PC-9 (cell line): ENCODE measurements around the gene ARHGEF40. TPM values are rescaled to one million over a fixed set of nuclear protein-coding genes. Genes with fewer than 3 reads are reported as not detected.

Experiments
- BruUV-seq: library from RNA; stranded (reverse); fragments of 400-500 nt; replicated peaks from 2 replicates; lab custom pipeline; 2021; lab: Mats Ljungman, UMichigan
- CTCF ChIA-PET: fragments of 300-600 bp; sonication (Branson Sonifier 250); formaldehyde crosslinking; loops from one replicate; lab custom pipeline; 2022; ENCODE audit warnings: antibody characterized with exemption; lab: Charles Lee
- POLR2A ChIA-PET: fragments of 300-600 bp; sonication (Branson Sonifier 250); formaldehyde crosslinking; loops from one replicate; lab custom pipeline; 2022; ENCODE audit warnings: antibody characterized with exemption; ENCODE audit not compliant: unreplicated experiment; lab: Charles Lee
- DNase-seq, 2 experiments: peaks; one replicate each; pipeline versions ENCODE4 v3.0.0 to v3.0.0-alpha.2; 2015 to 2022; ENCODE audit warnings: mixed read lengths in 1 of 2
- H2AFZ ChIP-seq: fragments of 200-600 bp; sonication (generic); 2 replicates; pipeline ENCODE4 v1.8.1; 2017; ENCODE audit warnings: antibody characterized with exemption
- H3F3A ChIP-seq: fragments of 200-600 bp; sonication (generic); 2 replicates; pipeline ENCODE4 v1.8.1; 2017; ENCODE audit warnings: antibody characterized with exemption, mild to moderate bottlenecking, low read depth; ENCODE audit not compliant: insufficient read depth
- H3K27ac ChIP-seq: fragments of 200-600 bp; sonication (generic); 2 replicates; pipeline ENCODE4 v1.6.1; 2016; ENCODE audit warnings: mixed run types
- H3K27me3 ChIP-seq: fragments of 200-600 bp; sonication (generic); 2 replicates; pipeline ENCODE4 v1.6.1; 2016; ENCODE audit warnings: low read depth, mixed run types; ENCODE audit not compliant: insufficient read depth
- H3K36me3 ChIP-seq: fragments of 200-600 bp; sonication (generic); 2 replicates; pipeline ENCODE4 v1.6.1; 2016; ENCODE audit warnings: low read depth, mixed run types
- H3K4me1 ChIP-seq: fragments of 200-600 bp; sonication (generic); replicated peaks from 2 replicates; pipeline ENCODE4 v1.6.1; 2016; ENCODE audit warnings: mixed run types; ENCODE audit not compliant: insufficient read depth
- H3K4me2 ChIP-seq: fragments of 200-600 bp; sonication (generic); 2 replicates; pipeline ENCODE4 v1.6.1; 2017; ENCODE audit warnings: mixed run types
- H3K4me3 ChIP-seq: fragments of 200-600 bp; sonication (generic); 2 replicates; pipeline ENCODE4 v1.6.1; 2016; ENCODE audit warnings: mixed run types
- H3K79me2 ChIP-seq: fragments of 200-600 bp; sonication (generic); 2 replicates; pipeline ENCODE4 v1.6.1; 2017; ENCODE audit warnings: low read depth, mixed run types
- H3K9me2 ChIP-seq: fragments of 200-600 bp; sonication (generic); 2 replicates; pipeline ENCODE4 v1.8.1; 2017; ENCODE audit warnings: mild to moderate bottlenecking; ENCODE audit not compliant: insufficient read depth
- H3K9me3 ChIP-seq: fragments of 200-600 bp; sonication (generic); 2 replicates; pipeline ENCODE4 v1.8.1; 2016; ENCODE audit warnings: low read depth; ENCODE audit not compliant: insufficient read depth
- H4K20me1 ChIP-seq: fragments of 200-600 bp; sonication (generic); 2 replicates; pipeline ENCODE4 v1.8.1; 2017; ENCODE audit not compliant: insufficient read depth
- CTCF ChIP-seq: fragments of 200-600 bp; sonication (generic); conservative IDR thresholded peaks from 2 replicates; pipeline ENCODE4 v1.6.1; 2017; ENCODE audit warnings: mixed run types, antibody characterized with exemption, mild to moderate bottlenecking, moderate library complexity
- EZH2 ChIP-seq: fragments of 200-600 bp; sonication (generic); IDR thresholded peaks from 2 replicates; pipeline ENCODE4 v1.8.0; 2017; ENCODE audit warnings: antibody characterized with exemption, low read depth
- intact Hi-C: fragments of 100-400 bp; cut with micrococcal nuclease; formaldehyde crosslinking; loops from one replicate; pipeline ENCODE4 v1.10.0; 2022; ENCODE audit not compliant: unreplicated experiment
- total RNA-seq: library from RNA; stranded (reverse); gene quantifications from 2 replicates; pipeline ENCODE4 v1.2.3, GENCODE V29; 2021

ARHGEF40 gene
- total RNA-seq, 1 experiment from 2014 or later: 13.0 TPM

DNA sequence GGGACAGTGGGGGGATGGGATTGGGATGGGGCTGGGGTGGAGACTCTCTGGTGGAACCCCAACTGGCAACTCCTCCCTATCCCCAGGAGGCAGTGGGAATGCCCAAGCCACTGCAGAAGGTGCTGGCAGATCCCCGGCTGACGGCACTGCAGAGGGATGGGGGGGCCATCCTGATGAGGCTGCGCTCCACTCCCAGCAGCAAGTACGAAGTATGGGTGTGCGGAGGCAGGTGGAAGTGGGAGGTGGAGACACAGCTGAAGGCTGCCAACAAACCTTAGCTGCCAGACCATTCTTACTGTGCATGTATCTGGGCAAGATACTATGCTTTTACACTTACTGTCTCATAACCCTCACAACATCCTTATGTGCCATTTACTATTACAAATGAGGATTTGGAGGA, 8.2 kb downstream of the ARHGEF40 start:
- H3K79me2 ChIP-seq: no peaks in the 10 kb centered on the region
- H3K9me2 ChIP-seq: no peaks in the 10 kb centered on the region
- no peaks in the 10 kb centered on the region for H3K4me1 ChIP-seq
- no peak for DNase-seq
- H4K20me1 ChIP-seq: no peaks in the 10 kb centered on the region
- H3K9me3 ChIP-seq: no peaks in the 10 kb centered on the region
- no peak overlapping the region for H3K27ac ChIP-seq
- H3K4me3 ChIP-seq: no peak overlapping the region
- ChIA-PET POLR2A (no interaction called here), CTCF (interaction anchor here (0.6 kb wide), 1 partner anchor 12 kb away, joined by 4 read pairs; no protein-coding TSS in a partner anchor)
- TF ChIP-seq CTCF: no peak
- no peak for TF ChIP-seq EZH2
- H2AFZ ChIP-seq: no peak overlapping the region
- H3F3A ChIP-seq: no peaks in the 10 kb centered on the region
- H3K27me3 ChIP-seq: no peaks in the 10 kb centered on the region
- no TSS peak for BruUV-seq
- intact Hi-C loops: no loop called here
- H3K36me3 ChIP-seq: no peaks in the 10 kb centered on the region
- H3K4me2 ChIP-seq: no peak overlapping the region

- no peaks in the 10 kb centered on the region for H3K9me3 ChIP-seq
- no peak overlapping the region for H3K4me2 ChIP-seq
- no peak for DNase-seq
- TF ChIP-seq CTCF (no peak), EZH2 (no peak)
- no peaks in the 10 kb centered on the region for H3K27me3 ChIP-seq
- no TSS peak for BruUV-seq
- intact Hi-C loops: no loop called here
- no peaks in the 10 kb centered on the region for H3K79me2 ChIP-seq
- H3K4me3 ChIP-seq: no peak overlapping the region
- H3K4me1 ChIP-seq: no peaks in the 10 kb centered on the region
- no peaks in the 10 kb centered on the region for H3F3A ChIP-seq
- POLR2A ChIA-PET: no interaction called here
- H4K20me1 ChIP-seq: no peaks in the 10 kb centered on the region
- no peaks in the 10 kb centered on the region for H3K9me2 ChIP-seq
- no peak overlapping the region for H3K27ac ChIP-seq
- CTCF ChIA-PET: interaction anchor here (0.6 kb wide), 1 partner anchor 12 kb away, joined by 4 read pairs; no protein-coding TSS in a partner anchor
- H3K36me3 ChIP-seq: no peaks in the 10 kb centered on the region
- no peak overlapping the region for H2AFZ ChIP-seq
Observed at GRCh38 chr14:21078726-21079125, 8.6 kb downstream of the ARHGEF40 start.

- POLR2A ChIA-PET: no interaction called here
- H3K4me2 ChIP-seq: no peak overlapping the region
- H3K27ac ChIP-seq: no peak overlapping the region
- TF ChIP-seq CTCF (no peak), EZH2 (no peak)
- H3F3A ChIP-seq: no peaks in the 10 kb centered on the region
- intact Hi-C loops: no loop called here
- no peaks in the 10 kb centered on the region for H3K9me2 ChIP-seq
- H3K79me2 ChIP-seq: no peaks in the 10 kb centered on the region
- H3K9me3 ChIP-seq: no peaks in the 10 kb centered on the region
- H3K36me3 ChIP-seq: no peaks in the 10 kb centered on the region
- no peaks in the 10 kb centered on the region for H3K27me3 ChIP-seq
- H4K20me1 ChIP-seq: no peaks in the 10 kb centered on the region
- H3K4me3 ChIP-seq: no peak overlapping the region
- no TSS peak for BruUV-seq
- CTCF ChIA-PET: no interaction called here
- H2AFZ ChIP-seq: no peak overlapping the region
- no peak for DNase-seq
- H3K4me1 ChIP-seq: no peaks in the 10 kb centered on the region
Observed at GRCh38 chr14:21081521-21082142, 11.5 kb downstream of the ARHGEF40 start.
